H9 (cell line): ENCODE results near the gene SLC25A17. TPM values are rescaled to one million over a fixed set of nuclear protein-coding genes. Genes with fewer than 3 reads are reported as not detected.

Source experiments
- DNase-seq: peaks from one replicate; pipeline ENCODE4 v3.0.0-alpha.2; 2017
- H2AFZ ChIP-seq: one replicate; pipeline ENCODE4 v1.6.1; 2013; ENCODE audit warnings: mild to moderate bottlenecking, low read length, control low read depth, moderate library complexity
- H2AK5ac ChIP-seq: 2 replicates; pipeline ENCODE4 v1.6.1; 2013; ENCODE audit warnings: low read length, control low read depth, mixed read lengths; ENCODE audit not compliant: insufficient read length
- H2BK120ac ChIP-seq: one replicate; pipeline ENCODE4 v1.6.1; 2013; ENCODE audit warnings: low read depth, mild to moderate bottlenecking, low read length, control low read depth, inconsistent platforms; ENCODE audit not compliant: poor library complexity, severe bottlenecking
- H2BK12ac ChIP-seq: 2 replicates; pipeline ENCODE4 v1.6.1; 2013; ENCODE audit warnings: low read length, control low read depth, mixed read lengths, low read depth; ENCODE audit not compliant: insufficient read length
- H2BK15ac ChIP-seq: 2 replicates; pipeline ENCODE4 v1.6.1; 2013; ENCODE audit warnings: low read depth, low read length, control low read depth
- H2BK20ac ChIP-seq: one replicate; pipeline ENCODE4 v1.6.1; 2013; ENCODE audit warnings: low read depth, mild to moderate bottlenecking, low read length, control low read depth, inconsistent platforms; ENCODE audit not compliant: poor library complexity, severe bottlenecking
- H2BK5ac ChIP-seq: 2 replicates; pipeline ENCODE4 v1.6.1; 2013; ENCODE audit warnings: low read length, control low read depth, mixed read lengths; ENCODE audit not compliant: insufficient read length
- H3K14ac ChIP-seq: 2 replicates; pipeline ENCODE4 v1.6.1; 2013; ENCODE audit warnings: low read length, control low read depth; ENCODE audit not compliant: insufficient read depth
- H3K18ac ChIP-seq: 2 replicates; pipeline ENCODE4 v1.6.1; 2013; ENCODE audit warnings: low read depth, mild to moderate bottlenecking, mixed read lengths, low read length, control low read depth; ENCODE audit not compliant: insufficient read length
- H3K23ac ChIP-seq: 2 replicates; pipeline ENCODE4 v1.6.1; 2013; ENCODE audit warnings: low read length, control low read depth, mixed read lengths, low read depth; ENCODE audit not compliant: insufficient read length
- H3K23me2 ChIP-seq: 2 replicates; pipeline ENCODE4 v1.6.1; 2013; ENCODE audit warnings: low read depth, mild to moderate bottlenecking, mixed read lengths, low read length, control low read depth; ENCODE audit not compliant: insufficient read length, poor library complexity, severe bottlenecking
- H3K27ac ChIP-seq: 2 replicates; pipeline ENCODE4 v1.5.1; 2013; ENCODE audit warnings: low read length, control low read depth, mixed read lengths, low read depth; ENCODE audit not compliant: insufficient read length
- H3K27me3 ChIP-seq: 2 replicates; pipeline ENCODE4 v1.6.1; 2013; ENCODE audit warnings: low read length, control low read depth, inconsistent platforms; ENCODE audit not compliant: insufficient read depth
- H3K4ac ChIP-seq: 2 replicates; pipeline ENCODE4 v1.6.1; 2013; ENCODE audit warnings: low read depth, mild to moderate bottlenecking, control low read depth, inconsistent platforms, low read length, moderate library complexity
- H3K4me1 ChIP-seq: 2 replicates; pipeline ENCODE4 v1.6.1; 2013; ENCODE audit warnings: low read length, control low read depth, inconsistent platforms; ENCODE audit not compliant: insufficient read depth
- H3K4me2 ChIP-seq: 2 replicates; pipeline ENCODE4 v1.6.1; 2013; ENCODE audit warnings: low read length, control low read depth, mixed read lengths; ENCODE audit not compliant: insufficient read length, insufficient read depth
- H3K56ac ChIP-seq: 2 replicates; pipeline ENCODE4 v1.6.1; 2013; ENCODE audit warnings: low read depth, mild to moderate bottlenecking, mixed read lengths, low read length, control low read depth; ENCODE audit not compliant: insufficient read length
- H3K79me1 ChIP-seq: 2 replicates; pipeline ENCODE4 v1.6.1; 2013; ENCODE audit warnings: low read depth, mild to moderate bottlenecking, moderate library complexity, low read length, control low read depth, inconsistent platforms; ENCODE audit not compliant: insufficient read depth, poor library complexity, severe bottlenecking
- H3K79me2 ChIP-seq: 2 replicates; pipeline ENCODE4 v1.6.1; 2013; ENCODE audit warnings: low read length, control low read depth, inconsistent platforms; ENCODE audit not compliant: insufficient read depth
- H3K9ac ChIP-seq: 2 replicates; pipeline ENCODE4 v1.6.1; 2013; ENCODE audit warnings: low read length, control low read depth, mixed read lengths; ENCODE audit not compliant: insufficient read length; ENCODE audit errors: extremely low read depth
- H3K9me3 ChIP-seq: one replicate; pipeline ENCODE4 v1.6.1; 2013; ENCODE audit warnings: low read depth, low read length, inconsistent platforms; ENCODE audit not compliant: control insufficient read depth
- H3T11ph ChIP-seq: one replicate; pipeline ENCODE4 v1.6.1; 2013; ENCODE audit warnings: mild to moderate bottlenecking, low read length, control low read depth, inconsistent platforms
- H4K20me1 ChIP-seq: one replicate; pipeline ENCODE4 v1.6.1; 2013; ENCODE audit not compliant: control insufficient read depth, insufficient read length, insufficient read depth
- H4K5ac ChIP-seq: 2 replicates; pipeline ENCODE4 v1.6.1; 2013; ENCODE audit warnings: low read depth, mild to moderate bottlenecking, mixed read lengths, low read length, control low read depth; ENCODE audit not compliant: insufficient read length
- H4K8ac ChIP-seq: replicated peaks from 2 replicates; pipeline ENCODE4 v1.6.1; 2013; ENCODE audit warnings: low read length, control low read depth, mixed read lengths, low read depth; ENCODE audit not compliant: insufficient read length
- H4K91ac ChIP-seq: 2 replicates; pipeline ENCODE4 v1.6.1; 2013; ENCODE audit warnings: low read depth, mild to moderate bottlenecking, moderate library complexity, mixed read lengths, low read length, control low read depth; ENCODE audit not compliant: insufficient read length
- H3K27ac Mint-ChIP-seq, 3 experiments: 2 replicates in 2 of 3; 3 replicates in 1 of 3; pipeline ENCODE4 v1.8.0; 2020 to 2021; ENCODE audit warnings: mixed read lengths in 3 of 3, mild to moderate bottlenecking in 1 of 3, moderate library complexity in 1 of 3
- H3K27me3 Mint-ChIP-seq: 2 replicates; pipeline ENCODE4 v1.8.0; 2021; ENCODE audit warnings: low read depth, mild to moderate bottlenecking, moderate library complexity, mixed read lengths
- H3K36me3 Mint-ChIP-seq, 3 experiments: 2 replicates in 2 of 3; 3 replicates in 1 of 3; pipeline ENCODE4 v1.8.0; 2020 to 2021; ENCODE audit warnings: low read depth in 3 of 3, mixed read lengths in 3 of 3; ENCODE audit not compliant: insufficient read depth in 1 of 3
- H3K4me1 Mint-ChIP-seq, 2 experiments: 2 replicates each; pipeline ENCODE4 v1.8.0; 2020; ENCODE audit warnings: mixed read lengths in 2 of 2
- H3K4me3 Mint-ChIP-seq, 2 experiments: 2 replicates in 1 of 2; 3 replicates in 1 of 2; pipeline ENCODE4 v1.8.0; 2020 to 2021; ENCODE audit warnings: mild to moderate bottlenecking in 2 of 2, mixed read lengths in 2 of 2, moderate library complexity in 1 of 2
- H3K9me3 Mint-ChIP-seq, 2 experiments: 2 replicates in 1 of 2; 3 replicates in 1 of 2; pipeline ENCODE4 v1.8.0; 2020; ENCODE audit warnings: mild to moderate bottlenecking in 2 of 2, mixed read lengths in 2 of 2, moderate library complexity in 1 of 2
- WGBS: extraction: QIAGEN DNeasy Blood & Tissue Kit; methylation state at CpG from one replicate; pipeline ENCODE4 v1.1.7; 2013; ENCODE audit warnings: missing lambda C conversion rate, low lambda C conversion rate, mixed read lengths; ENCODE audit not compliant: insufficient read length; ENCODE audit errors: extremely low coverage; 5-methylcytosine and 5-hydroxymethylcytosine counted together
- total RNA-seq: library from RNA; stranded (reverse); gene quantifications from 2 replicates; pipeline ENCODE4 v1.2.1, GENCODE V29; 2021
- TF ChIP-seq, protein P1 (sequence below): fragments of 200-600 bp; sonication (generic); conservative IDR thresholded peaks from 3 replicates; pipeline ENCODE4 v1.8.0; 2021; ENCODE audit warnings: antibody characterized with exemption, mild to moderate bottlenecking

SLC25A17 gene
- total RNA-seq, 1 experiment from 2014 or later = 26.5 TPM

DNA sequence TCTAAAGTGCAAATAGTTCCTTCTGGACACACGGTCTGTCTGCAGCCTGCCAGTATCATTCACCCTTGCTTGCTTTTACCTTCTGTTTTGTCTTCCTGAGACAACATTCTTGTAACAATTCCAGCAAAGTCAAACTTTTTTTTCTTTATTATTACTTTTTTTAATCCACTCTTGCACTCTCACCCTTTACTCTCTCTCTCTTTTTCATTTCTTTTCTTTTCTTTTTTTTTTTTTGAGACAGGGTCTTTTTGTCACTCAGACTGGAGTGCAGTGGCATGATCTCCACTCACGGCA, 86.2 kb downstream of the SLC25A17 start:
- H3K56ac ChIP-seq = no peak overlapping the region
- H3K4me3 Mint-ChIP-seq = no peak overlapping the region
- no peak overlapping the region for H4K5ac ChIP-seq
- H3K79me2 ChIP-seq = no peaks in the 10 kb centered on the region
- no peak overlapping the region for H3K18ac ChIP-seq
- DNase-seq = no peak
- H3K27me3 Mint-ChIP-seq = no peaks in the 10 kb centered on the region
- no peak overlapping the region for H2BK120ac ChIP-seq
- no peak overlapping the region for H4K8ac ChIP-seq
- H3K27ac ChIP-seq = no peak overlapping the region
- H2BK12ac ChIP-seq = no peak overlapping the region
- no peaks in the 10 kb centered on the region for H3K23me2 ChIP-seq
- H3K23ac ChIP-seq = no peak overlapping the region
- H3K27ac Mint-ChIP-seq = peak overlapping the region in 1 of 3 experiments; percentile 36; a peak in 3 of 7 replicates
- H3K4me1 ChIP-seq = no peaks in the 10 kb centered on the region; the same call in 1 of the 2 replicates
- no peak overlapping the region for H2BK5ac ChIP-seq
- no peaks in the 10 kb centered on the region; a peak in 2 of 7 replicates for H3K36me3 Mint-ChIP-seq
- no peaks in the 10 kb centered on the region for H3K79me1 ChIP-seq
- no peak overlapping the region for H4K91ac ChIP-seq
- no peaks in the 10 kb centered on the region for H4K20me1 ChIP-seq
- H3K4me2 ChIP-seq = no peak overlapping the region
- H3K14ac ChIP-seq = no peak overlapping the region; the same call in 1 of the 2 replicates
- peaks cover 22 to 23% of the 10 kb centered on the region in 2 experiments for H3K4me1 Mint-ChIP-seq
- H2BK20ac ChIP-seq = no peak overlapping the region
- H2AK5ac ChIP-seq = no peak overlapping the region
- peaks cover 0 to 8% of the 10 kb centered on the region in 2 experiments; a peak in 2 of 5 replicates for H3K9me3 Mint-ChIP-seq
- H2BK15ac ChIP-seq = no peak overlapping the region
- WGBS = no CpG with 5 or more reads among the region's 2 CpGs
- TF ChIP-seq, protein P1, sequence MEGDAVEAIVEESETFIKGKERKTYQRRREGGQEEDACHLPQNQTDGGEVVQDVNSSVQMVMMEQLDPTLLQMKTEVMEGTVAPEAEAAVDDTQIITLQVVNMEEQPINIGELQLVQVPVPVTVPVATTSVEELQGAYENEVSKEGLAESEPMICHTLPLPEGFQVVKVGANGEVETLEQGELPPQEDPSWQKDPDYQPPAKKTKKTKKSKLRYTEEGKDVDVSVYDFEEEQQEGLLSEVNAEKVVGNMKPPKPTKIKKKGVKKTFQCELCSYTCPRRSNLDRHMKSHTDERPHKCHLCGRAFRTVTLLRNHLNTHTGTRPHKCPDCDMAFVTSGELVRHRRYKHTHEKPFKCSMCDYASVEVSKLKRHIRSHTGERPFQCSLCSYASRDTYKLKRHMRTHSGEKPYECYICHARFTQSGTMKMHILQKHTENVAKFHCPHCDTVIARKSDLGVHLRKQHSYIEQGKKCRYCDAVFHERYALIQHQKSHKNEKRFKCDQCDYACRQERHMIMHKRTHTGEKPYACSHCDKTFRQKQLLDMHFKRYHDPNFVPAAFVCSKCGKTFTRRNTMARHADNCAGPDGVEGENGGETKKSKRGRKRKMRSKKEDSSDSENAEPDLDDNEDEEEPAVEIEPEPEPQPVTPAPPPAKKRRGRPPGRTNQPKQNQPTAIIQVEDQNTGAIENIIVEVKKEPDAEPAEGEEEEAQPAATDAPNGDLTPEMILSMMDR = no peak; the same call in 2 of the 3 replicates
- no peak overlapping the region for H3K4ac ChIP-seq
- H3K9ac ChIP-seq = no peak overlapping the region
- H3K9me3 ChIP-seq = no peaks in the 10 kb centered on the region
- H3T11ph ChIP-seq = no peak overlapping the region
- no peaks in the 10 kb centered on the region for H3K27me3 ChIP-seq
- H2AFZ ChIP-seq = no peak overlapping the region
